ENCODE data around the gene EFCAB12. TPM values are rescaled to one million over a fixed set of nuclear protein-coding genes. Genes with fewer than 3 reads are reported as not detected.
"Not testable (repeated sequence)": the region's sequence is repeated elsewhere in the genome, so short reads cannot be mapped to it uniquely, and the experiment has no call there.

EFCAB12 gene
- total RNA-seq, 3 donors from 2014 or later = 0.21 to 0.65 (median 0.33) TPM

GRCh38 chr3:129421236-129421883 is 7.1 kb downstream of the EFCAB12 start:
- no peaks in the 10 kb centered on the region for H3K36me3 Mint-ChIP-seq (ENCODE audit: insufficient read depth)
- peaks cover 2% of the 10 kb centered on the region for H3K27me3 Mint-ChIP-seq (ENCODE audit: low read depth)
- H3K4me1 Mint-ChIP-seq (ENCODE audit: low read depth) = peaks cover 9% of the 10 kb centered on the region
- no peaks in the 10 kb centered on the region for H3K9me3 Mint-ChIP-seq
- no peak overlapping the region for H3K4me3 Mint-ChIP-seq
- DNase-seq (no peak), ATAC-seq (no peak)

- DNase-seq = no peak
- peaks cover 6% of the 10 kb centered on the region for H3K4me1 Mint-ChIP-seq (ENCODE audit: low read depth)
- no peaks in the 10 kb centered on the region for H3K9me3 Mint-ChIP-seq
- H3K27me3 Mint-ChIP-seq (ENCODE audit: low read depth) = no peaks in the 10 kb centered on the region
- ATAC-seq = no peak
- no peak overlapping the region for H3K4me3 Mint-ChIP-seq
- H3K36me3 Mint-ChIP-seq (ENCODE audit: insufficient read depth) = no peaks in the 10 kb centered on the region
Measured at GRCh38 chr3:129419476-129419875, 9.0 kb downstream of the EFCAB12 start.

GRCh38 chr3:129418041-129418973 is 10.1 kb downstream of the EFCAB12 start:
- Mint-ChIP-seq H3K27me3 (ENCODE audit: low read depth) (no peaks in the 10 kb centered on the region), H3K4me3 (no peak overlapping the region), H3K9me3 (no peaks in the 10 kb centered on the region), H3K4me1 (ENCODE audit: low read depth) (no peaks in the 10 kb centered on the region), H3K36me3 (ENCODE audit: insufficient read depth) (no peaks in the 10 kb centered on the region)
- no peak for DNase-seq
- no peak for ATAC-seq

- DNase-seq (no peak), ATAC-seq (no peak)
- Mint-ChIP-seq H3K4me1 (ENCODE audit: low read depth) (no peaks in the 10 kb centered on the region), H3K4me3 (no peak overlapping the region), H3K27me3 (ENCODE audit: low read depth) (no peaks in the 10 kb centered on the region), H3K9me3 (no peaks in the 10 kb centered on the region), H3K36me3 (ENCODE audit: insufficient read depth) (no peaks in the 10 kb centered on the region)
Measured at GRCh38 chr3:129417326-129417725, 11.1 kb downstream of the EFCAB12 start.

- Mint-ChIP-seq H3K4me3 (no peak overlapping the region), H3K4me1 (ENCODE audit: low read depth) (no peaks in the 10 kb centered on the region), H3K36me3 (ENCODE audit: insufficient read depth) (no peaks in the 10 kb centered on the region), H3K27me3 (ENCODE audit: low read depth) (no peaks in the 10 kb centered on the region), H3K9me3 (no peaks in the 10 kb centered on the region)
- no peak for ATAC-seq
- no peak for DNase-seq
Measured at GRCh38 chr3:129416415-129416814, 12.0 kb downstream of the EFCAB12 start.

- H3K36me3 Mint-ChIP-seq (ENCODE audit: insufficient read depth) = no peaks in the 10 kb centered on the region
- H3K4me1 Mint-ChIP-seq (ENCODE audit: low read depth) = no peaks in the 10 kb centered on the region
- H3K4me3 Mint-ChIP-seq = no peak overlapping the region
- DNase-seq = no peak
- H3K9me3 Mint-ChIP-seq = no peaks in the 10 kb centered on the region
- no peak for ATAC-seq
- no peaks in the 10 kb centered on the region for H3K27me3 Mint-ChIP-seq (ENCODE audit: low read depth)
Measured at GRCh38 chr3:129415830-129416229, 12.6 kb downstream of the EFCAB12 start.

GRCh38 chr3:129415378-129415777 is 13.1 kb downstream of the EFCAB12 start:
- DNase-seq (no peak), ATAC-seq (no peak)
- no peak overlapping the region for H3K4me3 Mint-ChIP-seq
- no peaks in the 10 kb centered on the region for H3K27me3 Mint-ChIP-seq (ENCODE audit: low read depth)
- H3K9me3 Mint-ChIP-seq = no peaks in the 10 kb centered on the region
- H3K36me3 Mint-ChIP-seq (ENCODE audit: insufficient read depth) = no peaks in the 10 kb centered on the region
- H3K4me1 Mint-ChIP-seq (ENCODE audit: low read depth) = no peaks in the 10 kb centered on the region

GRCh38 chr3:129413687-129414506 is 14.5 kb downstream of the EFCAB12 start:
- H3K9me3 Mint-ChIP-seq = no peaks in the 10 kb centered on the region
- H3K4me1 Mint-ChIP-seq (ENCODE audit: low read depth) = no peaks in the 10 kb centered on the region
- DNase-seq (no peak), ATAC-seq (no peak)
- no peaks in the 10 kb centered on the region for H3K36me3 Mint-ChIP-seq (ENCODE audit: insufficient read depth)
- no peaks in the 10 kb centered on the region for H3K27me3 Mint-ChIP-seq (ENCODE audit: low read depth)
- no peak overlapping the region for H3K4me3 Mint-ChIP-seq

- H3K4me3 Mint-ChIP-seq, H3K9me3 Mint-ChIP-seq: not testable (repeated sequence)
Measured at GRCh38 chr3:129413238-129413637, 15.2 kb downstream of the EFCAB12 start.

GRCh38 chr3:129412542-129413198 is 15.8 kb downstream of the EFCAB12 start:
- ATAC-seq = no peak
- Mint-ChIP-seq H3K27me3 (ENCODE audit: low read depth) (no peaks in the 10 kb centered on the region), H3K4me3 (no peak overlapping the region), H3K9me3 (no peaks in the 10 kb centered on the region), H3K36me3 (ENCODE audit: insufficient read depth) (no peaks in the 10 kb centered on the region), H3K4me1 (ENCODE audit: low read depth) (no peaks in the 10 kb centered on the region)
- no peak for DNase-seq

More at GRCh38 chr3:129413238-129413637, 15.2 kb downstream of the EFCAB12 start:
- not testable (repeated sequence) for ATAC-seq; H3K36me3 Mint-ChIP-seq (ENCODE audit: insufficient read depth); H3K27me3 Mint-ChIP-seq (ENCODE audit: low read depth); H3K4me1 Mint-ChIP-seq (ENCODE audit: low read depth); DNase-seq

GRCh38 chr3:129410971-129411370 is 17.5 kb downstream of the EFCAB12 start:
- Mint-ChIP-seq H3K4me1 (ENCODE audit: low read depth) (no peaks in the 10 kb centered on the region), H3K27me3 (ENCODE audit: low read depth) (no peaks in the 10 kb centered on the region), H3K36me3 (ENCODE audit: insufficient read depth) (no peaks in the 10 kb centered on the region), H3K9me3 (no peaks in the 10 kb centered on the region), H3K4me3 (no peak overlapping the region)
- no peak for ATAC-seq
- no peak for DNase-seq

GRCh38 chr3:129409541-129409940 is 18.9 kb downstream of the EFCAB12 start:
- ATAC-seq (no peak), DNase-seq (no peak)
- Mint-ChIP-seq H3K9me3 (no peaks in the 10 kb centered on the region), H3K4me1 (ENCODE audit: low read depth) (no peaks in the 10 kb centered on the region), H3K4me3 (no peak overlapping the region), H3K27me3 (ENCODE audit: low read depth) (no peaks in the 10 kb centered on the region), H3K36me3 (ENCODE audit: insufficient read depth) (no peaks in the 10 kb centered on the region)

- ATAC-seq (no peak), DNase-seq (no peak)
- no peak overlapping the region for H3K4me3 Mint-ChIP-seq
Measured at GRCh38 chr3:129404610-129405009, 23.8 kb downstream of the EFCAB12 start.

GRCh38 chr3:129404130-129404529 is 24.3 kb downstream of the EFCAB12 start:
- ATAC-seq = no peak
- no peak overlapping the region for H3K4me3 Mint-ChIP-seq
- H3K9me3 Mint-ChIP-seq = no peaks in the 10 kb centered on the region
- no peak for DNase-seq
- peaks cover 2% of the 10 kb centered on the region for H3K4me1 Mint-ChIP-seq (ENCODE audit: low read depth)
- H3K27me3 Mint-ChIP-seq (ENCODE audit: low read depth) = no peaks in the 10 kb centered on the region
- no peaks in the 10 kb centered on the region for H3K36me3 Mint-ChIP-seq (ENCODE audit: insufficient read depth)

More at GRCh38 chr3:129404610-129405009, 23.8 kb downstream of the EFCAB12 start:
- Mint-ChIP-seq H3K27me3 (ENCODE audit: low read depth) (no peaks in the 10 kb centered on the region), H3K4me1 (ENCODE audit: low read depth) (no peaks in the 10 kb centered on the region), H3K36me3 (ENCODE audit: insufficient read depth) (no peaks in the 10 kb centered on the region), H3K9me3 (no peaks in the 10 kb centered on the region)
